ENCODE measurements around the gene FADS1. TPM values are rescaled to one million over a fixed set of nuclear protein-coding genes. Genes with fewer than 3 reads are reported as not detected.

Gene FADS1
- total and polyA plus RNA-seq, 2 of the 13 experiments (the other 11 are each of a cell fraction or from before 2014, with no cell fraction given): 91.8 to 108 TPM

- TF ChIP-seq NPAS2 (CRISPR knock-in tag; IDR thresholded peaks at IDR 0.05; ENCODE audit: borderline replicate concordance) (no peak), MXI1 (IDR thresholded peaks at IDR 0.05; ENCODE audit: borderline replicate concordance, low read depth, low read length) (peak; percentile 89; the same call in 1 of the 3 replicates), PLSCR1 (CRISPR knock-in tag; IDR thresholded peaks at IDR 0.05; ENCODE audit: borderline replicate concordance) (no peak), SMAD9 (CRISPR knock-in tag; IDR thresholded peaks at IDR 0.05) (no peak), ZNF451 (CRISPR knock-in tag; IDR thresholded peaks at IDR 0.05) (peak; percentile 96), LBX2 (CRISPR knock-in tag; IDR thresholded peaks at IDR 0.05; ENCODE audit: borderline replicate concordance) (no peak; the same call in 1 of the 2 replicates), SP4 (CRISPR knock-in tag; IDR thresholded peaks at IDR 0.05) (peak; percentile 75), CTCF (CRISPR knock-in tag; IDR thresholded peaks at IDR 0.05) (peak; percentile 95), IKZF1 (IDR thresholded peaks at IDR 0.05) (no peak), HOXA5 (CRISPR knock-in tag; IDR thresholded peaks at IDR 0.05) (0 out of 2 replicates have a peak, but pooled peaks have one; percentile 70), ZNF136 (CRISPR knock-in tag; IDR thresholded peaks at IDR 0.05; ENCODE audit: low read depth) (no peak), HNRNPK (IDR thresholded peaks at IDR 0.05; ENCODE audit: low read depth, low read length, poor library complexity, severe bottlenecking) (peak; percentile 99), ZNF10 (CRISPR knock-in tag; IDR thresholded peaks at IDR 0.05; ENCODE audit: borderline replicate concordance, low read depth) (no peak), ZNF850 (CRISPR knock-in tag; conservative IDR thresholded peaks at IDR 0.05) (no peak), MYC (CRISPR knock-in tag; IDR thresholded peaks at IDR 0.05; ENCODE audit: borderline replicate concordance) (peak; percentile 89), PAX8 (CRISPR knock-in tag; IDR thresholded peaks at IDR 0.05; ENCODE audit: borderline replicate concordance) (peak; percentile 95; the same call in 1 of the 2 replicates), TRIM24 (CRISPR knock-in tag; IDR thresholded peaks at IDR 0.05) (no peak; the same call in 1 of the 2 replicates), ONECUT2 (CRISPR knock-in tag; IDR thresholded peaks at IDR 0.05) (peak; percentile 37; the same call in 1 of the 2 replicates), MIER2 (CRISPR knock-in tag; IDR thresholded peaks at IDR 0.05) (peak; percentile 78), SNAPC2 (CRISPR knock-in tag; IDR thresholded peaks at IDR 0.05) (no peak), ZNF564 (CRISPR knock-in tag; IDR thresholded peaks at IDR 0.05) (peak; percentile 97), KLF15 (CRISPR knock-in tag; IDR thresholded peaks at IDR 0.05; ENCODE audit: borderline replicate concordance) (no peak), NR2F2 (IDR thresholded peaks at IDR 0.05; ENCODE audit: borderline replicate concordance, low read depth) (no peak), AKAP8 (CRISPR knock-in tag; IDR thresholded peaks at IDR 0.05) (peak; percentile 92; the same call in 1 of the 2 replicates)
- TF ChIP-seq, protein P1, sequence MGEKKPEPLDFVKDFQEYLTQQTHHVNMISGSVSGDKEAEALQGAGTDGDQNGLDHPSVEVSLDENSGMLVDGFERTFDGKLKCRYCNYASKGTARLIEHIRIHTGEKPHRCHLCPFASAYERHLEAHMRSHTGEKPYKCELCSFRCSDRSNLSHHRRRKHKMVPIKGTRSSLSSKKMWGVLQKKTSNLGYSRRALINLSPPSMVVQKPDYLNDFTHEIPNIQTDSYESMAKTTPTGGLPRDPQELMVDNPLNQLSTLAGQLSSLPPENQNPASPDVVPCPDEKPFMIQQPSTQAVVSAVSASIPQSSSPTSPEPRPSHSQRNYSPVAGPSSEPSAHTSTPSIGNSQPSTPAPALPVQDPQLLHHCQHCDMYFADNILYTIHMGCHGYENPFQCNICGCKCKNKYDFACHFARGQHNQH (CRISPR knock-in tag; IDR thresholded peaks at IDR 0.05): peak; percentile 92
- TF ChIP-seq, protein P2, sequence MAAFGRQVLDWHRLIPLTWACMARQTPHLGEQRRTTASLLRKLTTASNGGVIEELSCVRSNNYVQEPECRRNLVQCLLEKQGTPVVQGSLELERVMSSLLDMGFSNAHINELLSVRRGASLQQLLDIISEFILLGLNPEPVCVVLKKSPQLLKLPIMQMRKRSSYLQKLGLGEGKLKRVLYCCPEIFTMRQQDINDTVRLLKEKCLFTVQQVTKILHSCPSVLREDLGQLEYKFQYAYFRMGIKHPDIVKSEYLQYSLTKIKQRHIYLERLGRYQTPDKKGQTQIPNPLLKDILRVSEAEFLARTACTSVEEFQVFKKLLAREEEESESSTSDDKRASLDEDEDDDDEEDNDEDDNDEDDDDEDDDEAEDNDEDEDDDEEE (CRISPR knock-in tag; IDR thresholded peaks at IDR 0.05): no peak; the same call in 1 of the 2 replicates
Observed at GRCh38 chr11:61816736-61817455, at the start of gene FADS1 (continued).

Measured in HepG2 (cell line).